Cerebellar nuclear complex (tissue), 1 donor: ENCODE data around the gene CENPM.

Experiments
- DNase-seq, 2 experiments: peaks; one replicate each; lab custom pipeline; 2025; lab: John Stamatoyannopoulos, UW

CENPM gene

DNA sequence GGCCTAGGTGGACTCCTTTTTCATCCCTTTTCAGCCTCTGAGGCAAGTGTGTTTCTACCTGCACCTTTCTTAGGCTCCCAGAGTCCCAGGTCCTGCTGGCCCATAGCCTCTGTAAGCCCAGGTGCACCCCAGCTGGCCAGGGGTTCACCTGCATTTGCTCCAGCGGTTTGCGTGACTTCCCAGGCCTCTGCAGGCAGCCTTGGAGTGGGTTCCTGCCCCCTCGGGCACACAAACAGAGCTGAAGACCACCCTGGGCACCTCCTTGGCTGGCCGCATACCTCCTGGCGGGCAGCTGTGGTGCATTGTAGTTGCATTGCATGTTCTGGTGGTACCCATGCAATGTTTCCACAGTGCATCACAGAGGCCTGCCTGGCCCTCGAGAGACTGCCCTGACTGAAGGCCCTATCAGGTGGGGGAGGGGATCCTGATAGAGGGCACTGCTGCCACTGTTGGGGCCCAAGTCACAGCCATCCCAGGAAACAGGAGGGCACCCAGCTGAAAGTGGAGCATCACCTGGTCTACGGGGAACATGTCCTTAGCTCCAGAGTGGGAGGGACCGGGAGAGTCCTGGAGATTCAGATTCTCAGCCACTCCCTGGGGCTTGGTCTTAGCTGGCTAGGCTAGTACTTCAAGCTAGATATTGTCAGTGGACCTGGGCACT lies 46.2 kb downstream of the CENPM start:
- DNase-seq: no peak

DNA sequence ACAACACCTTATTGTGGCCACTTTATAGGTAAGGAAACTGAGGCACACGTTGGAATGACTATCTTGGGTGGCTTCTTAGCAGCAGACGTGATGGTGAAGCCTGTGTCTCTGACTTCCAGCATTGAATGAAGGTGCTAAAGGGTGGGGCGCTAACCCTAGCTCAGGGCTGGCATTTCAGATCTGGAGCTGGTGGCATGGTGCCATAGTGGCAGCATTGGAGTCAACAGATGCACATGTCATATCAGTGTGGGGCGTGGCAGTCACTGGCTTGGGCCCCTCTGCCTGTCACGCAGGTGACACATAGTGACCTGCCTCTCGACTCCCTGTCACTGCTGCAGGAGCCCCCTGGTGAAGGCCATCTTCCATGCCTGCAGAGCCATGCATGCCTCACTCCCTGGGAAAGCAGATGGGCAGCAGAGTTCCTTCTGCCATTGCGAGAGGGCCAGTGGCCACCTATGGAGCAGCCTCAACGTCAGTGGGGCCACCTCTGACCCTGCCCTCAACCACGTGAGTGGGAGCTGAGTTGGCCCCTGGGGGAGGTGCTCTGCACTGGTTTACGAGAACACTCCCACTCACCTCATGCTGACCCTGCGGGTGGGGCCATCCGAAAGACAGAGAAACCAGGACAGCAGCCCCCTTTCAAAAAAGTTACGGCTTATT lies 46.8 kb downstream of the CENPM start:
- DNase-seq: no peak

DNA sequence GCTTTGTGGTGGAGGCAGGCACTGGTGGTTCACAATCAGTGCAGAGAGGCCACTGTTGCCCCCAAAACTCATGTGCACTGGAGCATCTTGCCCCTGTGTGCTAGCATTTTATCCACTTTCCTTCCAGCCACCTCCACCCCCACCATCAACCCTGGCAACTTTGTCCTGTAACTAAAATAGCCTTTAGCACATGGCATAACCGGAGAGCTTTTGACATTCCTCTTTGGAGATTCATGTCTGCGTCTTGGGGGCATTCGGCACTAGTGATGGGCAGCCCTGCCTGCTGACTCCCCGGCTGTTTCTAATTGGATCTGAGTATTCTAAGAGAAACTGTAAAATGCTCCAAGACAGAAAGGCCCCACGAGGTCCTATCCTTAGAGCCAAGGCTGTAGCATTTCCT lies 47.8 kb downstream of the CENPM start:
- DNase-seq: no peak

DNA sequence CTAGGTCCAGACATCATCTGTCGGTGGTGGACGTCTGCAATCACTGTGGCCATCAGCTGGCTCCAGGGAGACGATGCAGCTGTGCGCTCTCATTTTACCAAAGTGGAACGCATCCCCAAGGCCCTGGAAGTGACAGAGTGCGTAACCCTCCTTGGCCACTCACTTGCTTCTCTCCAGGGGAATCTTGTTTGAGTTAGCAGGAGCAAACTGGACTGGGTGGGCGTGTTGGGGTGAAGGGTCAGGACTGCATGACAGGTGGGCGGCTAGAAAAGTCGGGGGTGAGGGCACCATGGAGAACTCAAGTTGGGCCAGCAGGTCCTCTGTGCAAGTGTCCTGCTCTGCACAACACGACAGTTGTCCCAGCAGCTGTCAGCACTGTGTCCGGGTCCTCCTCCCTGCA lies 48.3 kb downstream of the CENPM start:
- no peak for DNase-seq

DNA sequence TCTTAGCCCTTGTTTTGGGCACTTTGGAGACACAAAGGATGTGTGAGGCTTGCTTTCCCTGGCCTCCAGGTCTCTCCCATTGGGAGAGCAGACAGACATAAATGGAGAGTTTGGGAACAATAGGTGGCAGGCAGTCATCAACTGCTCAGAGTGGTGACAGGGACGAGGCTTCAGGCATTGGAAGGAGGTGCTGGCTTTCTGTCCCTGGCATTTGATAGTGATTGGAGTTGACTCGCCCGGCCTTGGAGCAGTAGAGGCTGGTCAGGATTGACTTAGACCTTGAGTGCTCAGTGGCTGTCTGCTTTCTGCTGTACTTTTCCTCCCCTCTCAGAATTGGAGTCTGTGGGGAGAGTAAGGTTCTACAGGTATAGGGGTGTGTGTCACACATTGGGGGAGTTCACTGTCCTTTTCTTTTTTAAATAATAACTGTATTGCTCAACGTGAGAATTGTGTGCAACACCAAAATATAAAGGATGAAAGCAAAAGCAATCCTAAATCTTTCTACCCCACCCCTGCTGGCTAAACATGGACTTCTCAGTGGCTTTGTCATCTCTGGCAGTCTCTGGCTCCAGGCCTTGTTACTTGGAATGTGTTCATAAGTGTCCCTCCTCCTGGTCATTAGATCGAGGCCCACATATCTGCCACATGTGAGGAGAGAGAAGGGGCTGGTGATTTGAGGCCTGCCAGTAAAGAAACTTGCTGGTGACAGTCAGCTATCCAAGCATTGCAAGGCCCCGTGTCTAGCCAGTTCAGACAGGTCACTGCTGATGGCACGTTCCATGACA lies 53.2 kb downstream of the CENPM start:
- no peak for DNase-seq

DNA sequence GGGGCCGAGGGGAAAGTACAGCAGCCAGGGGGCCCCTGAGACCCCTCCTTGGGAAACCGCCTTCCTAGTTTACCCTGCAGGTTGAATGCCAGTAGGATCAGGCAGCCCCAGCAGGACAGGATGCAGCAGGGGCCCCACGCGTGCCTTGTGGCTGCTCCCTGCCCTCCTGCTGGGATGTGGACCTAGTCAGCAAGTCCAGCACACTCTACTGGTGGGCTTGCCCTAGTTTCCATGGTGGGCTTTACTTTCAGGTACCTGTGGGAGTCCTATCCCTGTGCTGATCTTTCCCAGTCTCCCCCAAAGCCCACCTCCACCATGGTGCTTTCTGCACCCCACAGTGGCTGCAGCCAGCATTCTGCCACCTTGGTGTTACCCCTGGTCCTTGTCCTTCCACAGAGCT lies 54.2 kb downstream of the CENPM start:
- DNase-seq: no peak

DNA sequence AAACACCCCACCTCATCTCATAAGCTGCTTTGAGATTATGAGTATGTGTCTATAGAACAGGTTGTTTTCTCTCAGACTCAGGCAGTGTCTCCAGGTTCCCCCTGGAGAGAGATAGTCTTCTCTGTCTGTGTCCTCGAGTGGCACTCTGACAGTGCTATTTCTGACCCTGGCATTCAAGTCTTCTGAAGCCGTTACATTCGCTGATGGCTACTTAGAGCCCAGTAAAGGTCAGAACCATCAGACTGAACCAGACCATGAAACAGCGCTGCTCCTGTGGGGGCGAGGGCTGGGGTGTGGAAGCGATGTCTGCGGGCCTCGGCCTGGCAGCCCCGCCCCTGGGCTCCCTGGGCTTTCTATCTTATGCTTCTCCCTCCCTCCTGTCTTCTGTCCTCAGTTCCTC lies 55.5 kb downstream of the CENPM start:
- DNase-seq: no peak
